ENCODE results near the gene ARPC3.
A peak's percentile ranks its signal among the peaks of the same experiment; 100 is the strongest.
"Not testable (repeated sequence)": the region's sequence is repeated elsewhere in the genome, so short reads cannot be mapped to it uniquely, and the experiment has no call there.

Gene ARPC3

GRCh38 chr12:110449799-110450497, at the start of gene ARPC3:
Gene ARPC3, minus strand, starts transcription at chr12:110450337. Its CDS starts 77 bp downstream, at chr12:110450260.
- Histone ChIP-seq H3K27me3 (ENCODE audit: control insufficient read depth, insufficient read depth, low read length) (no peaks in the 10 kb centered on the region), H3K36me3 (ENCODE audit: control insufficient read depth, insufficient read depth, low read length) (peaks cover 50% of the 10 kb centered on the region), H3K4me3 (ENCODE audit: low read depth, low read length) (peak within 1 kb of the TSS; percentile 92), H3K4me1 (ENCODE audit: control insufficient read depth, insufficient read depth, low read length) (no peaks in the 10 kb centered on the region), H3K9me3 (ENCODE audit: control insufficient read depth, insufficient read depth, low read length) (no peaks in the 10 kb centered on the region), H3K27ac (ENCODE audit: low read depth, low read length) (peak within 1 kb of the TSS; percentile 83), H3K9ac (ENCODE audit: low read depth, low read length) (peak within 1 kb of the TSS; percentile 68)

DNA sequence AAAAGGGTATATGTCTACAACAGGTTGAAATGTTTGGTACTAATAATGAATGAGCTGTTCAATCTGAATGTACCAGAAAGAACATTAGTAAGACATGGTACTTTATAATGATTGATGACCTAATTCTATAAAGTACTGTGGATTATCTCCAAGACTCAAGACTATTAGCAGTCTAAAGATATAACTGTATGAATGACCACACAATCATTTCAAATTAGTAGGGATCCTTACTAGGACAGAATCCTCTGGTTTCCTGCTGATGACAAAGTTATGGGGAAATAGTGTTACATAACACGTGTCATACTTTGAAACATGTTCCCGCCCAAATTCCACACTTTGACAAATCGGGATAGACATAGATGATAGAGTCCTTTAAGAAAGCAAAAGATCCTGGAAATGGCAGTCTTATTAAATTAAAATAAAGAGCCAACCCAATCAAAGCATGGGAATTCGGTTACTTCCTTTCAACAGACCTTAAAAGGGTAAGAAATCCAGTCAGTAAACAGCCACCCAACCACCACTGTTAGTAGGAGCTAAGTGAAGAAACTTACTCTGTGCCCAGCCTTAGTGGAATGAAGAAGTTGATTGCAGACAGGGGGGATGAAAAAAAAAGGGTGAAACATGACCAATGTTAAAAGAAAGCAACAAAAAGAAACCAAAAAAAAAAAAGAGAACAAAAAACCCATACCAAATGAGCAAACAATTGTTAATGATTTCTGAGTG, 49.0 kb upstream of the ARPC3 start:
- Histone ChIP-seq H3K9me3 (ENCODE audit: control insufficient read depth, insufficient read depth, low read length) (peaks cover 6% of the 10 kb centered on the region), H3K36me3 (ENCODE audit: control insufficient read depth, insufficient read depth, low read length) (peaks cover 27% of the 10 kb centered on the region), H3K9ac (ENCODE audit: low read depth, low read length) (no peak overlapping the region), H3K27me3 (ENCODE audit: control insufficient read depth, insufficient read depth, low read length) (peaks cover 16% of the 10 kb centered on the region), H3K4me1 (ENCODE audit: control insufficient read depth, insufficient read depth, low read length) (no peaks in the 10 kb centered on the region), H3K4me3 (ENCODE audit: low read depth, low read length) (no peak overlapping the region), H3K27ac (ENCODE audit: low read depth, low read length) (no peak overlapping the region)

GRCh38 chr12:110475426-110475825, 25.3 kb upstream of the ARPC3 start:
- Histone ChIP-seq H3K27ac (ENCODE audit: low read depth, low read length) (no peak overlapping the region), H3K4me1 (ENCODE audit: control insufficient read depth, insufficient read depth, low read length) (no peaks in the 10 kb centered on the region), H3K4me3 (ENCODE audit: low read depth, low read length) (no peak overlapping the region), H3K9me3 (ENCODE audit: control insufficient read depth, insufficient read depth, low read length) (no peaks in the 10 kb centered on the region), H3K36me3 (ENCODE audit: control insufficient read depth, insufficient read depth, low read length) (peaks cover 11% of the 10 kb centered on the region), H3K27me3 (ENCODE audit: control insufficient read depth, insufficient read depth, low read length) (no peaks in the 10 kb centered on the region), H3K9ac (ENCODE audit: low read depth, low read length) (no peak overlapping the region)

- Histone ChIP-seq H3K27me3 (ENCODE audit: control insufficient read depth, insufficient read depth, low read length) (no peaks in the 10 kb centered on the region), H3K4me1 (ENCODE audit: control insufficient read depth, insufficient read depth, low read length) (0 out of 2 replicates have a peak, but pooled peaks cover 5% of the 10 kb centered on the region), H3K36me3 (ENCODE audit: control insufficient read depth, insufficient read depth, low read length) (peaks cover 18% of the 10 kb centered on the region)
These were observed 18.3 kb upstream of the ARPC3 start, which contains the start of the genes FAM216A and GPN3 for GRCh38 chr12:110468214-110469048. Gene FAM216A, plus strand, starts transcription at chr12:110468845. Its CDS starts 31 bp downstream, at chr12:110468876. Gene GPN3, minus strand, starts transcription at chr12:110468257. Its CDS starts 54 bp downstream, at chr12:110468203.

GRCh38 chr12:110467847-110468213, 17.7 kb upstream of the ARPC3 start:
- H3K27me3 ChIP-seq (ENCODE audit: control insufficient read depth, insufficient read depth, low read length), result no peaks in the 10 kb centered on the region
- peak overlapping the region; percentile 97 for H3K27ac ChIP-seq (ENCODE audit: low read depth, low read length)
- peaks cover 22% of the 10 kb centered on the region for H3K36me3 ChIP-seq (ENCODE audit: control insufficient read depth, insufficient read depth, low read length)
- H3K4me3 ChIP-seq (ENCODE audit: low read depth, low read length), result peak overlapping the region; percentile 90
- 0 out of 2 replicates have a peak, but pooled peaks cover 5% of the 10 kb centered on the region for H3K4me1 ChIP-seq (ENCODE audit: control insufficient read depth, insufficient read depth, low read length)
- peak overlapping the region; percentile 91 for H3K9ac ChIP-seq (ENCODE audit: low read depth, low read length)
- no peaks in the 10 kb centered on the region for H3K9me3 ChIP-seq (ENCODE audit: control insufficient read depth, insufficient read depth, low read length)

More at GRCh38 chr12:110468214-110469048, 18.3 kb upstream of the ARPC3 start, which contains the start of the genes FAM216A and GPN3:
- peak within 1 kb of the TSS; percentile 90 for H3K4me3 ChIP-seq (ENCODE audit: low read depth, low read length)
- H3K27ac ChIP-seq (ENCODE audit: low read depth, low read length), result peak within 1 kb of the TSS; percentile 97
- H3K9ac ChIP-seq (ENCODE audit: low read depth, low read length), result peak within 1 kb of the TSS; percentile 91
- H3K9me3 ChIP-seq (ENCODE audit: control insufficient read depth, insufficient read depth, low read length), result no peaks in the 10 kb centered on the region

- peak overlapping the region; percentile 90 for H3K4me3 ChIP-seq (ENCODE audit: low read depth, low read length)
- 0 out of 2 replicates have a peak, but pooled peaks cover 5% of the 10 kb centered on the region for H3K4me1 ChIP-seq (ENCODE audit: control insufficient read depth, insufficient read depth, low read length)
- H3K27me3 ChIP-seq (ENCODE audit: control insufficient read depth, insufficient read depth, low read length), result no peaks in the 10 kb centered on the region
- H3K9me3 ChIP-seq (ENCODE audit: control insufficient read depth, insufficient read depth, low read length), result no peaks in the 10 kb centered on the region
- no peak overlapping the region; the same call in 1 of the 2 replicates for H3K9ac ChIP-seq (ENCODE audit: low read depth, low read length)
- peaks cover 29% of the 10 kb centered on the region for H3K36me3 ChIP-seq (ENCODE audit: control insufficient read depth, insufficient read depth, low read length)
- no peak overlapping the region for H3K27ac ChIP-seq (ENCODE audit: low read depth, low read length)
These were observed 16.7 kb upstream of the ARPC3 start for GRCh38 chr12:110466791-110467190.

DNA sequence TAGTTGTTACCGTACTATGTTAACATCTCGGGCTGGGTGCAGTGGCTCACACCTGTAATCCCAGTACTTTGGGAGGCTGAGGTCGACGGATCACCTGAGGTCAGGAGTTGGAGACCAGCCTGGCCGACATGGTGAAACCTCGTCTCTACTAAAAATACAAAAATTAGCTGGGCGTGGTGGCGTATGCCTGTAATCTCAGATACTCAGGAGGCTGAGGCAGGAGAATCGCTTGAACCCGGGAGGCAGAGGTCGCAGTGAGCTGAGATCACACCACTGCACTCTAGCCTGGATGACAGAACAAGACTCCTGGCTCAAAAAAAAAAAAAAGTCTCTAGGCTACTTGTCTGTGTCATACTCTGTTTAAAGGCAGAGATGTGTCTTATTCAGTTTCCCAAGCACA, 15.6 kb upstream of the ARPC3 start:
- H3K27me3 ChIP-seq (ENCODE audit: control insufficient read depth, insufficient read depth, low read length); H3K4me3 ChIP-seq (ENCODE audit: low read depth, low read length); H3K27ac ChIP-seq (ENCODE audit: low read depth, low read length); H3K9me3 ChIP-seq (ENCODE audit: control insufficient read depth, insufficient read depth, low read length); H3K9ac ChIP-seq (ENCODE audit: low read depth, low read length); H3K4me1 ChIP-seq (ENCODE audit: control insufficient read depth, insufficient read depth, low read length): not testable (repeated sequence)
- H3K36me3 ChIP-seq (ENCODE audit: control insufficient read depth, insufficient read depth, low read length), result peaks cover 40% of the 10 kb centered on the region

GRCh38 chr12:110465024-110465423, 14.9 kb upstream of the ARPC3 start:
- H3K9ac ChIP-seq (ENCODE audit: low read depth, low read length), result no peak overlapping the region
- peaks cover 46% of the 10 kb centered on the region for H3K36me3 ChIP-seq (ENCODE audit: control insufficient read depth, insufficient read depth, low read length)
- no peak overlapping the region for H3K27ac ChIP-seq (ENCODE audit: low read depth, low read length)
- no peak overlapping the region for H3K4me3 ChIP-seq (ENCODE audit: low read depth, low read length)
- H3K9me3 ChIP-seq (ENCODE audit: control insufficient read depth, insufficient read depth, low read length), result no peaks in the 10 kb centered on the region
- no peaks in the 10 kb centered on the region for H3K27me3 ChIP-seq (ENCODE audit: control insufficient read depth, insufficient read depth, low read length)
- 0 out of 2 replicates have a peak, but pooled peaks cover 5% of the 10 kb centered on the region for H3K4me1 ChIP-seq (ENCODE audit: control insufficient read depth, insufficient read depth, low read length)

GRCh38 chr12:110461189-110461588, 11.1 kb upstream of the ARPC3 start:
- not testable (repeated sequence) for H3K27me3 ChIP-seq (ENCODE audit: control insufficient read depth, insufficient read depth, low read length); H3K9me3 ChIP-seq (ENCODE audit: control insufficient read depth, insufficient read depth, low read length); H3K4me3 ChIP-seq (ENCODE audit: low read depth, low read length); H3K4me1 ChIP-seq (ENCODE audit: control insufficient read depth, insufficient read depth, low read length); H3K9ac ChIP-seq (ENCODE audit: low read depth, low read length); H3K27ac ChIP-seq (ENCODE audit: low read depth, low read length)
- H3K36me3 ChIP-seq (ENCODE audit: control insufficient read depth, insufficient read depth, low read length), result peaks cover 80% of the 10 kb centered on the region

DNA sequence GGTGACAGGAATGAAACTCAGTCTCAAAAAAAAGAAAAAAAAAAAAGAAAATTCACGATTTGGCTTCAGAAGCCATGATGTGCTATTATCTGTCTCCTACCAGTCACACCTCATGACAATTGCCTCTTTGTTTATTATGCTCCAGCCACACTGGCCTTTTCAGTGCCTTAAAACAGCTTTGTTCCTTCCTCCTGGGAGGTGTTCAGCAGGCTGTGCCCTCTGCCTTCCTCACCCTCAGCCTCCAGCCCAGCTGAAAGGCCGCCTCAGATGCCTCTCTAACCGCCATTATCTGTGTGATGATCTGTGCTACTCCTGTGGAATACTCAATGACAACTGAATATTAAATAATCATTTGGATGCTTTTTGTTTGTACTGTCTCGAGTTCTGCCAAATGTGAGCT, 8.6 kb upstream of the ARPC3 start:
- Histone ChIP-seq H3K27ac (ENCODE audit: low read depth, low read length) (no peak overlapping the region), H3K36me3 (ENCODE audit: control insufficient read depth, insufficient read depth, low read length) (peaks cover 87% of the 10 kb centered on the region), H3K9ac (ENCODE audit: low read depth, low read length) (no peak overlapping the region), H3K9me3 (ENCODE audit: control insufficient read depth, insufficient read depth, low read length) (no peaks in the 10 kb centered on the region), H3K4me3 (ENCODE audit: low read depth, low read length) (no peak overlapping the region), H3K27me3 (ENCODE audit: control insufficient read depth, insufficient read depth, low read length) (no peaks in the 10 kb centered on the region), H3K4me1 (ENCODE audit: control insufficient read depth, insufficient read depth, low read length) (no peaks in the 10 kb centered on the region)
